ENCODE data around the gene TMEM131. TPM values are rescaled to one million over a fixed set of nuclear protein-coding genes. Genes with fewer than 3 reads are reported as not detected.

The TMEM131 gene
- total RNA-seq, 5 donors from 2014 or later (not counting 1 experiment from before 2014, with no cell fraction given): 39.3 to 43.9 (median 41.1) TPM

- H3K36me3 ChIP-seq (ENCODE audit: control insufficient read depth in 2 of 2, extremely low read depth in 1 of 2, insufficient read depth in 1 of 2, low read length in 1 of 2): peaks cover 0 to under 1% of the 10 kb centered on the region in 2 donors
- H3K4me1 ChIP-seq (ENCODE audit: control insufficient read depth in 1 of 2, extremely low read depth in 1 of 2, insufficient read depth in 2 of 2, low read length in 2 of 2): no peaks in the 10 kb centered on the region
- H3K27me3 Mint-ChIP-seq: no peaks in the 10 kb centered on the region
- POLR2A ChIA-PET: no interaction called here
- no peak overlapping the region for H3K4me3 Mint-ChIP-seq
- no peaks in the 10 kb centered on the region for H3K9me3 Mint-ChIP-seq
- no peak overlapping the region for H3K27ac Mint-ChIP-seq
- H3K4me1 Mint-ChIP-seq: peaks cover 56 to 63% (median 60%) of the 10 kb centered on the region in 3 donors
- H3K9me3 ChIP-seq: no peaks in the 10 kb centered on the region
- peaks cover 48% of the 10 kb centered on the region for H3K36me3 Mint-ChIP-seq
- DNase-seq (no peak), ATAC-seq (replicated peaks in 1 of 4) (no peak)
- no peak overlapping the region for H3K4me3 ChIP-seq (ENCODE audit: control insufficient read depth in 1 of 2, extremely low read depth in 1 of 2, low read length in 1 of 2)
- WGBS (ENCODE audit: insufficient coverage): no CpG with 5 or more reads among the region's 5 CpGs
- H3K27ac ChIP-seq (ENCODE audit: low read length): no peak overlapping the region
- CTCF ChIA-PET: no interaction called here
- H3K27me3 ChIP-seq (replicated peaks in 1 of 2; ENCODE audit: control insufficient read depth in 2 of 2, extremely low read depth in 1 of 2, insufficient read depth in 2 of 2, low read length in 1 of 2): no peaks in the 10 kb centered on the region
These were observed 81.0 kb downstream of the TMEM131 start for GRCh38 chr2:97914691-97915213.

- CTCF ChIA-PET: no interaction called here
- no peaks in the 10 kb centered on the region for H3K4me1 ChIP-seq (ENCODE audit: control insufficient read depth in 1 of 2, extremely low read depth in 1 of 2, insufficient read depth in 2 of 2, low read length in 2 of 2)
- no peak for DNase-seq
- H3K9me3 ChIP-seq: no peaks in the 10 kb centered on the region
- Mint-ChIP-seq H3K27ac (no peak overlapping the region), H3K27me3 (no peaks in the 10 kb centered on the region), H3K4me3 (no peak overlapping the region), H3K9me3 (no peaks in the 10 kb centered on the region), H3K36me3 (peaks cover 52% of the 10 kb centered on the region), H3K4me1 (peaks cover 56 to 65% (median 61%) of the 10 kb centered on the region in 3 donors)
- POLR2A ChIA-PET: no interaction called here
- no peak overlapping the region for H3K4me3 ChIP-seq (ENCODE audit: control insufficient read depth in 1 of 2, extremely low read depth in 1 of 2, low read length in 1 of 2)
- H3K36me3 ChIP-seq (ENCODE audit: control insufficient read depth in 2 of 2, extremely low read depth in 1 of 2, insufficient read depth in 1 of 2, low read length in 1 of 2): no peaks in the 10 kb centered on the region
- no peak overlapping the region for H3K27ac ChIP-seq (ENCODE audit: low read length)
- ATAC-seq (replicated peaks in 1 of 4): no peak
- no peaks in the 10 kb centered on the region for H3K27me3 ChIP-seq (replicated peaks in 1 of 2; ENCODE audit: control insufficient read depth in 2 of 2, extremely low read depth in 1 of 2, insufficient read depth in 2 of 2, low read length in 1 of 2)
- WGBS (ENCODE audit: insufficient coverage): 100% methylated on average over 1 of the region's 2 CpGs
These were observed 81.9 kb downstream of the TMEM131 start for GRCh38 chr2:97913846-97914245.

GRCh38 chr2:97911922-97912575, 83.7 kb downstream of the TMEM131 start:
- Histone ChIP-seq H3K9me3 (no peaks in the 10 kb centered on the region), H3K4me3 (ENCODE audit: control insufficient read depth in 1 of 2, extremely low read depth in 1 of 2, low read length in 1 of 2) (no peak overlapping the region), H3K36me3 (ENCODE audit: control insufficient read depth in 2 of 2, extremely low read depth in 1 of 2, insufficient read depth in 1 of 2, low read length in 1 of 2) (no peaks in the 10 kb centered on the region), H3K27ac (ENCODE audit: low read length) (no peak overlapping the region), H3K4me1 (ENCODE audit: control insufficient read depth in 1 of 2, extremely low read depth in 1 of 2, insufficient read depth in 2 of 2, low read length in 2 of 2) (no peaks in the 10 kb centered on the region), H3K27me3 (replicated peaks in 1 of 2; ENCODE audit: control insufficient read depth in 2 of 2, extremely low read depth in 1 of 2, insufficient read depth in 2 of 2, low read length in 1 of 2) (no peaks in the 10 kb centered on the region)
- DNase-seq (no peak), ATAC-seq (replicated peaks in 1 of 4) (no peak)
- no peaks in the 10 kb centered on the region for H3K27me3 Mint-ChIP-seq
- ChIA-PET CTCF (no interaction called here), POLR2A (no interaction called here)
- H3K4me1 Mint-ChIP-seq: peaks cover 43 to 55% (median 49%) of the 10 kb centered on the region in 3 donors
- H3K4me3 Mint-ChIP-seq: no peak overlapping the region
- H3K9me3 Mint-ChIP-seq: no peaks in the 10 kb centered on the region
- H3K27ac Mint-ChIP-seq: no peak overlapping the region
- WGBS (ENCODE audit: insufficient coverage): no CpG with 5 or more reads among the region's 1 CpG
- peaks cover 52% of the 10 kb centered on the region for H3K36me3 Mint-ChIP-seq

DNA sequence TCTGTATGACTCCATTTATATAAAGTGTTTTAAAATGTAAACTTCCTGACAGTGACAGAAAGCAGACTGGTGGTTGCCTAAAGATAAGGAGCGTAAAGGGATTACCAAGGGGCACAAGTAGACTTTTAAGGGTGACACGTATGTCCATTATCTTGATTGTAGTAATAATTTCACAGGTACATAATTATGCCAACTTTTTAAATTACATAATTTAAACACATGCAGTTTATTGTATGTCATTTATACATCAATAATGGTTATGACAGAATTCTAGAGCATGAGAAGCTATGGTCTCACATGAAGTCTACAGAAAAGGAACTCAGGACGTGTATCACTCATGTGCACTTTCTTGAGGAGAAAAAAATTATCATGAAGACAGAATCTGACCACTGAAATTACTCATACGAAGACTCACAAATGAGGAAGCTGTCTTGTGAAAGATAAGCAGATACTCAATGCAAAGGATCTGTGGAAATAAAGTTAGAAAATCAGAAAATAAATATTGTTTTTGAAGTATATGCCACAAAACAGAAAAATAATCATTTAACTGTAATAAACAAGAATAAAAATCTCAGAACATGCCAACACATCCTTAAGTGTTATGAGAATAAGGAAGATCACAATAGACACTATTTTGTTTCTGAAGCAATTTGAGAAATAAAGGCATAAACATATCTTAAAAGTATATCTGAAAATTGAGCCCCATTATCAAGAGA, 84.4 kb downstream of the TMEM131 start:
- Mint-ChIP-seq H3K4me3 (no peak overlapping the region), H3K27ac (no peak overlapping the region), H3K36me3 (peaks cover 58% of the 10 kb centered on the region), H3K9me3 (no peaks in the 10 kb centered on the region), H3K4me1 (peaks cover 43 to 54% (median 46%) of the 10 kb centered on the region in 3 donors), H3K27me3 (no peaks in the 10 kb centered on the region)
- H3K4me3 ChIP-seq (ENCODE audit: control insufficient read depth in 1 of 2, extremely low read depth in 1 of 2, low read length in 1 of 2): no peak overlapping the region
- H3K4me1 ChIP-seq (ENCODE audit: control insufficient read depth in 1 of 2, extremely low read depth in 1 of 2, insufficient read depth in 2 of 2, low read length in 2 of 2): no peaks in the 10 kb centered on the region
- ATAC-seq (replicated peaks in 1 of 4) (no peak), DNase-seq (no peak)
- no peaks in the 10 kb centered on the region for H3K9me3 ChIP-seq
- H3K36me3 ChIP-seq (ENCODE audit: control insufficient read depth in 2 of 2, extremely low read depth in 1 of 2, insufficient read depth in 1 of 2, low read length in 1 of 2): peaks cover 0 to 4% of the 10 kb centered on the region in 2 donors
- no CpG with 5 or more reads among the region's 4 CpGs for WGBS (ENCODE audit: insufficient coverage)
- POLR2A ChIA-PET: interaction anchor here in 1 of 2 donors (0.5 kb wide), 1 partner anchor 44 kb away, joined by 3 read pairs; no protein-coding TSS in a partner anchor
- CTCF ChIA-PET: no interaction called here
- no peaks in the 10 kb centered on the region for H3K27me3 ChIP-seq (replicated peaks in 1 of 2; ENCODE audit: control insufficient read depth in 2 of 2, extremely low read depth in 1 of 2, insufficient read depth in 2 of 2, low read length in 1 of 2)
- no peak overlapping the region for H3K27ac ChIP-seq (ENCODE audit: low read length)

- POLR2A ChIA-PET: interaction anchor here in 1 of 2 donors (0.5 kb wide), 1 partner anchor 44 kb away, joined by 3 read pairs; no protein-coding TSS in a partner anchor
- ATAC-seq (replicated peaks in 1 of 4) (no peak), DNase-seq (no peak)
- H3K27me3 Mint-ChIP-seq: no peaks in the 10 kb centered on the region
- H3K4me1 Mint-ChIP-seq: peaks cover 40 to 51% (median 42%) of the 10 kb centered on the region in 3 donors
- no peak overlapping the region for H3K27ac Mint-ChIP-seq
- no peaks in the 10 kb centered on the region for H3K4me1 ChIP-seq (ENCODE audit: control insufficient read depth in 1 of 2, extremely low read depth in 1 of 2, insufficient read depth in 2 of 2, low read length in 2 of 2)
- no peak overlapping the region for H3K4me3 Mint-ChIP-seq
- H3K27ac ChIP-seq (ENCODE audit: low read length): no peak overlapping the region
- peaks cover 0 to 4% of the 10 kb centered on the region in 2 donors for H3K36me3 ChIP-seq (ENCODE audit: control insufficient read depth in 2 of 2, extremely low read depth in 1 of 2, insufficient read depth in 1 of 2, low read length in 1 of 2)
- 100% methylated on average over 1 of the region's 9 CpGs for WGBS (ENCODE audit: insufficient coverage)
- no peaks in the 10 kb centered on the region for H3K9me3 Mint-ChIP-seq
- H3K9me3 ChIP-seq: no peaks in the 10 kb centered on the region
- CTCF ChIA-PET: no interaction called here
- no peak overlapping the region for H3K4me3 ChIP-seq (ENCODE audit: control insufficient read depth in 1 of 2, extremely low read depth in 1 of 2, low read length in 1 of 2)
- no peaks in the 10 kb centered on the region for H3K27me3 ChIP-seq (replicated peaks in 1 of 2; ENCODE audit: control insufficient read depth in 2 of 2, extremely low read depth in 1 of 2, insufficient read depth in 2 of 2, low read length in 1 of 2)
- peaks cover 64% of the 10 kb centered on the region for H3K36me3 Mint-ChIP-seq
These were observed 85.1 kb downstream of the TMEM131 start for GRCh38 chr2:97910403-97911205.

GRCh38 chr2:97908208-97908676, 87.5 kb downstream of the TMEM131 start:
- no peak for ATAC-seq (replicated peaks in 1 of 4)

More at GRCh38 chr2:97908208-97908676, 87.5 kb downstream of the TMEM131 start:
- Histone ChIP-seq H3K36me3 (ENCODE audit: control insufficient read depth in 2 of 2, extremely low read depth in 1 of 2, insufficient read depth in 1 of 2, low read length in 1 of 2) (peaks cover 0 to 4% of the 10 kb centered on the region in 2 donors), H3K4me3 (ENCODE audit: control insufficient read depth in 1 of 2, extremely low read depth in 1 of 2, low read length in 1 of 2) (no peak overlapping the region), H3K27me3 (replicated peaks in 1 of 2; ENCODE audit: control insufficient read depth in 2 of 2, extremely low read depth in 1 of 2, insufficient read depth in 2 of 2, low read length in 1 of 2) (no peaks in the 10 kb centered on the region), H3K27ac (ENCODE audit: low read length) (no peak overlapping the region), H3K9me3 (no peaks in the 10 kb centered on the region), H3K4me1 (ENCODE audit: control insufficient read depth in 1 of 2, extremely low read depth in 1 of 2, insufficient read depth in 2 of 2, low read length in 2 of 2) (no peaks in the 10 kb centered on the region)
- ChIA-PET POLR2A (no interaction called here), CTCF (no interaction called here)
- 95% methylated on average over 5 of the region's 6 CpGs for WGBS (ENCODE audit: insufficient coverage)
- Mint-ChIP-seq H3K27me3 (no peaks in the 10 kb centered on the region), H3K9me3 (no peaks in the 10 kb centered on the region), H3K4me1 (peaks cover 21 to 32% (median 24%) of the 10 kb centered on the region in 3 donors), H3K36me3 (peaks cover 68% of the 10 kb centered on the region), H3K27ac (no peak overlapping the region), H3K4me3 (no peak overlapping the region)
- no peak for DNase-seq
